ENCODE measurements around the gene FAF2.

DNA sequence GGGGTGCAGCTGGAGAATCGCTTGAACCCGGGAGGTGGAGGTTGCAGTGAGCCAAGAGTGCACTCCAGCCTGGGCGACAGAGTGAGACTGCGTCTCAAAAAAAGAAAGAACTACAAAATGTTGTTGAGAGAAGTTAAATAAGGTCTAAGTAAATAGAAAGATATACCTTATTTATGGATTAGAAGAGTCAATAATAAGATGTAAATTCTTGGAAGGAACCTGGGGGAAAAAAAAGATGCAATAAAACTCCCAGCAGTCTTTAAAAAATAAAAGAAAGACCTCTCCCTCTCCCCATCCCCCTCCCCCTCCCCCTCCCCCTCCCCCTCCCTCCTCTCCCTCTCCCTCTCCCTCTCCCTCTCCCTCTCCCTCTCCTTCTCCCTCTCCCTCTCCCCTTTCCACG, 15.5 kb upstream of the FAF2 start:
- TF ChIP-seq, protein P1, sequence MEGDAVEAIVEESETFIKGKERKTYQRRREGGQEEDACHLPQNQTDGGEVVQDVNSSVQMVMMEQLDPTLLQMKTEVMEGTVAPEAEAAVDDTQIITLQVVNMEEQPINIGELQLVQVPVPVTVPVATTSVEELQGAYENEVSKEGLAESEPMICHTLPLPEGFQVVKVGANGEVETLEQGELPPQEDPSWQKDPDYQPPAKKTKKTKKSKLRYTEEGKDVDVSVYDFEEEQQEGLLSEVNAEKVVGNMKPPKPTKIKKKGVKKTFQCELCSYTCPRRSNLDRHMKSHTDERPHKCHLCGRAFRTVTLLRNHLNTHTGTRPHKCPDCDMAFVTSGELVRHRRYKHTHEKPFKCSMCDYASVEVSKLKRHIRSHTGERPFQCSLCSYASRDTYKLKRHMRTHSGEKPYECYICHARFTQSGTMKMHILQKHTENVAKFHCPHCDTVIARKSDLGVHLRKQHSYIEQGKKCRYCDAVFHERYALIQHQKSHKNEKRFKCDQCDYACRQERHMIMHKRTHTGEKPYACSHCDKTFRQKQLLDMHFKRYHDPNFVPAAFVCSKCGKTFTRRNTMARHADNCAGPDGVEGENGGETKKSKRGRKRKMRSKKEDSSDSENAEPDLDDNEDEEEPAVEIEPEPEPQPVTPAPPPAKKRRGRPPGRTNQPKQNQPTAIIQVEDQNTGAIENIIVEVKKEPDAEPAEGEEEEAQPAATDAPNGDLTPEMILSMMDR (IDR thresholded peaks at IDR 0.05; ENCODE audit: borderline replicate concordance, extremely low read depth, low read length, poor library complexity, severe bottlenecking) = no peak
- no peak for TF ChIP-seq EZH2 (IDR thresholded peaks at IDR 0.05; ENCODE audit: borderline replicate concordance, low read depth, low read length, severe bottlenecking)
